B cell (primary cell): ENCODE data around the gene FAM174C. TPM values are rescaled to one million over a fixed set of nuclear protein-coding genes. Genes with fewer than 3 reads are reported as not detected.

ENCODE experiments used
- ATAC-seq: fragments of 200-7000 bp; cut with Tn5 transposase; one replicate; pipeline ENCODE4 v1.10.0; 2021; ENCODE audit warnings: low read depth, mild to moderate bottlenecking, moderate number of reproducible peaks, moderate library complexity
- CTCF ChIA-PET: fragments of 350-600 bp; sonication (Branson Sonifier 250); formaldehyde crosslinking; loops from one replicate; lab custom pipeline; 2021; ENCODE audit warnings: antibody characterized with exemption, inconsistent platforms; lab: Charles Lee
- POLR2A ChIA-PET: fragments of 350-600 bp; sonication (Branson Sonifier 250); formaldehyde crosslinking; loops from one replicate; lab custom pipeline; 2021; ENCODE audit warnings: antibody characterized with exemption; lab: Charles Lee
- DNase-seq: peaks from one replicate; pipeline ENCODE4 v3.0.0; 2013
- H2AFZ ChIP-seq: 2 replicates; pipeline ENCODE4 v1.6.1; 2012; ENCODE audit warnings: mild to moderate bottlenecking, low read depth, low read length; ENCODE audit not compliant: insufficient read depth, poor library complexity, severe bottlenecking
- H3K27ac ChIP-seq, 2 donors: 1 replicate in 1 of 2; 2 replicates in 1 of 2; pipeline ENCODE4 v1.5.1; 2012 to 2013; ENCODE audit warnings: low read length in 2 of 2, mild to moderate bottlenecking in 2 of 2, moderate library complexity in 1 of 2
- H3K27me3 ChIP-seq, 4 experiments: fragments of 200-600 bp in 1 of 4; sonication (generic) in 1 of 4; replicated peaks in 1 of 4; 1 replicate in 2 of 4; 2 replicates in 2 of 4; pipeline versions ENCODE4 v1.6.1 to v1.7.0; 2013 to 2016; ENCODE audit warnings: low read length in 3 of 4, mild to moderate bottlenecking in 2 of 4, mixed read lengths in 1 of 4, moderate library complexity in 1 of 4; ENCODE audit not compliant: insufficient read depth in 4 of 4, control insufficient read depth in 3 of 4; ENCODE audit errors: control extremely low read depth in 1 of 4
- H3K36me3 ChIP-seq, 2 experiments: replicated peaks in 1 of 2; 1 replicate in 1 of 2; 2 replicates in 1 of 2; pipeline versions ENCODE4 v1.6.1 to v1.7.1; 2013; ENCODE audit warnings: low read length in 1 of 2; ENCODE audit not compliant: insufficient read depth in 2 of 2, control insufficient read depth in 1 of 2; ENCODE audit errors: control extremely low read depth in 1 of 2, extremely low read depth in 1 of 2
- H3K4me1 ChIP-seq, 2 donors: fragments of 200-600 bp in 1 of 2; sonication (generic) in 1 of 2; 1 replicate in 1 of 2; 2 replicates in 1 of 2; pipeline versions ENCODE4 v1.5.1 to v1.6.1; 2013 to 2017; ENCODE audit warnings: low read length in 2 of 2; ENCODE audit not compliant: control insufficient read depth in 2 of 2, insufficient read depth in 2 of 2
- H3K4me2 ChIP-seq: replicated peaks from 2 replicates; pipeline ENCODE3; 2012; ENCODE audit warnings: mild to moderate bottlenecking, low read depth, low read length; ENCODE audit not compliant: poor library complexity, severe bottlenecking
- H3K4me3 ChIP-seq, 5 experiments: fragments of 200-600 bp in 1 of 5; sonication (generic) in 1 of 5; 1 replicate in 3 of 5; 2 replicates in 2 of 5; pipeline versions ENCODE4 v1.5.1 to v1.7.0; 2011 to 2016; ENCODE audit warnings: low read length in 4 of 5, mild to moderate bottlenecking in 4 of 5, low read depth in 2 of 5, control low read depth in 1 of 5, moderate library complexity in 1 of 5; ENCODE audit not compliant: insufficient read depth in 1 of 5; ENCODE audit errors: control extremely low read depth in 1 of 5, extremely low read depth in 1 of 5
- H3K79me2 ChIP-seq: fragments of 200-600 bp; sonication (generic); one replicate; pipeline ENCODE4 v1.6.0; 2016; ENCODE audit warnings: low read length; ENCODE audit not compliant: control insufficient read depth, insufficient read depth
- H3K9ac ChIP-seq: fragments of 200-600 bp; sonication (generic); 2 replicates; pipeline ENCODE4 v1.6.1; 2017; ENCODE audit warnings: mild to moderate bottlenecking, low read length, moderate library complexity
- H3K9me3 ChIP-seq, 3 donors: one replicate each; pipeline versions ENCODE4 v1.6.1 to v1.7.1; 2013; ENCODE audit warnings: low read length in 2 of 3; ENCODE audit not compliant: control insufficient read depth in 2 of 3, insufficient read depth in 1 of 3; ENCODE audit errors: control extremely low read depth in 1 of 3
- H4K20me1 ChIP-seq: 2 replicates; pipeline ENCODE4 v1.6.0; 2012; ENCODE audit warnings: mild to moderate bottlenecking, low read length; ENCODE audit not compliant: insufficient read depth, control insufficient read depth, poor library complexity, severe bottlenecking
- H3K27ac Mint-ChIP-seq: one replicate; pipeline ENCODE4 v1.8.0; 2021; ENCODE audit warnings: mixed read lengths
- H3K27me3 Mint-ChIP-seq: one replicate; pipeline ENCODE4 v1.8.0; 2021; ENCODE audit warnings: mixed read lengths
- H3K4me1 Mint-ChIP-seq: one replicate; pipeline ENCODE4 v1.8.0; 2021; ENCODE audit warnings: mixed read lengths
- H3K4me3 Mint-ChIP-seq: one replicate; pipeline ENCODE4 v1.8.0; 2021; ENCODE audit warnings: mixed read lengths
- H3K9me3 Mint-ChIP-seq: one replicate; pipeline ENCODE4 v1.8.0; 2022; ENCODE audit warnings: mixed read lengths; ENCODE audit not compliant: insufficient read depth
- EZH2 ChIP-seq: IDR thresholded peaks from 2 replicates; pipeline ENCODE4 v1.6.1; 2012; ENCODE audit warnings: borderline replicate concordance, low read depth, mild to moderate bottlenecking, moderate library complexity, low read length; ENCODE audit not compliant: insufficient read depth, poor library complexity, severe bottlenecking
- WGBS: methylation state at CpG from one replicate; pipeline ENCODE4 v1.1.5; 2013; ENCODE audit warnings: missing lambda C conversion rate; ENCODE audit not compliant: insufficient coverage; 5-methylcytosine and 5-hydroxymethylcytosine counted together
- intact Hi-C: fragments of 100-400 bp; cut with micrococcal nuclease; formaldehyde crosslinking; loops from one replicate; pipeline ENCODE4 v1.10.0; 2022
- polyA plus RNA-seq: library from polyadenylated mRNA; depleted of rRNA; stranded (reverse); fragments of >200 nt; gene quantifications from 2 replicates; pipeline ENCODE4 v1.2.3, GENCODE V29; 2012
- total RNA-seq, 2 donors: library from RNA; stranded (reverse); fragments of 120-200 nt in 1 of 2; gene quantifications; 1 replicate in 1 of 2; 2 replicates in 1 of 2; pipeline versions ENCODE4 v1.2.3 to v1.2.4, GENCODE V29; 2013 to 2022
- TF ChIP-seq, protein P1 (sequence below): fragments of 200-600 bp; IDR thresholded peaks from one replicate; pipeline ENCODE4 v1.8.0; 2022; ENCODE audit warnings: antibody characterized with exemption, mild to moderate bottlenecking

The FAM174C gene
- total and polyA plus RNA-seq, 2 donors (not counting 1 experiment from before 2014, with no cell fraction given), result 41.1 to 70.6 TPM

DNA sequence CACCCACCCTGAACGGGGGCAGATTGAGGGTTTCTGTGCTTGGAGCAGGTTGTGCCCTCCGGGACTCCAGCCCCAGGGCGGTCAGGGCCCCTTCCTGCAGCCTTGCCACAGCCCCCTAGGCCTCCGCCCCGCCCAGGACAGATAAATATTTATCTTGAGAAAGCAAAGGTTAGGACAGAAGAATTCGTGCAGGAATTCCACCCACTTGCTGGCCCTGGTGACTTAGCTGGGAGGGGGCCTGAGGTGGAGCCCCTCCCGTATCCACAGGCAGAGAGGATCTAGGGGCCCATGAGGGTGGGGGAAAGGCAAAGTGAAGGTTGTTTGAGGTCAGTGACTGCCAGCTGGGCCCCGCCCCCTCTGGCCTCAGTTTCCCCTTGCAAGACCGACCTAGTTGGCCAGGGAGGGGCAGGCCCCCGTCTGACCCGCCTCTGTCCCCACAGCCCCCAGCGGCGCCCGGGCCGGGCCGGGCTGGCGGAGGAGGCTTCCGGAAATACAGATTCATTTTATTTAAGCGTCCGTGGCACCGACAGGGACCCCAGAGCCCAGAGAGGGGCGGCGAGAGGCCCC, 21.7 kb upstream of the FAM174C start:
- ChIA-PET POLR2A (interaction anchor here (0.8 to 10.7 kb wide), 8 partner anchors 9 to 216 kb away, joined by 3 to 305 read pairs (median 7); partner anchors contain the start of genes CIRBP and FAM174C), CTCF (interaction anchor here (0.8 to 5.8 kb wide), 4 partner anchors 9 to 21 kb away, joined by 3 to 113 read pairs (median 25); partner anchors contain the start of gene CIRBP)
- WGBS, result 59% methylated on average over 20 of the region's 23 CpGs
- TF ChIP-seq EZH2, result no peak
- TF ChIP-seq, protein P1, sequence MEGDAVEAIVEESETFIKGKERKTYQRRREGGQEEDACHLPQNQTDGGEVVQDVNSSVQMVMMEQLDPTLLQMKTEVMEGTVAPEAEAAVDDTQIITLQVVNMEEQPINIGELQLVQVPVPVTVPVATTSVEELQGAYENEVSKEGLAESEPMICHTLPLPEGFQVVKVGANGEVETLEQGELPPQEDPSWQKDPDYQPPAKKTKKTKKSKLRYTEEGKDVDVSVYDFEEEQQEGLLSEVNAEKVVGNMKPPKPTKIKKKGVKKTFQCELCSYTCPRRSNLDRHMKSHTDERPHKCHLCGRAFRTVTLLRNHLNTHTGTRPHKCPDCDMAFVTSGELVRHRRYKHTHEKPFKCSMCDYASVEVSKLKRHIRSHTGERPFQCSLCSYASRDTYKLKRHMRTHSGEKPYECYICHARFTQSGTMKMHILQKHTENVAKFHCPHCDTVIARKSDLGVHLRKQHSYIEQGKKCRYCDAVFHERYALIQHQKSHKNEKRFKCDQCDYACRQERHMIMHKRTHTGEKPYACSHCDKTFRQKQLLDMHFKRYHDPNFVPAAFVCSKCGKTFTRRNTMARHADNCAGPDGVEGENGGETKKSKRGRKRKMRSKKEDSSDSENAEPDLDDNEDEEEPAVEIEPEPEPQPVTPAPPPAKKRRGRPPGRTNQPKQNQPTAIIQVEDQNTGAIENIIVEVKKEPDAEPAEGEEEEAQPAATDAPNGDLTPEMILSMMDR, result no peak
- Mint-ChIP-seq H3K4me1 (peaks cover 50% of the 10 kb centered on the region), H3K27me3 (no peaks in the 10 kb centered on the region), H3K27ac (peak overlapping the region; percentile 92), H3K9me3 (no peaks in the 10 kb centered on the region), H3K4me3 (peak overlapping the region; percentile 79)
- ATAC-seq, result no peak
- Histone ChIP-seq H3K79me2 (peaks cover 74% of the 10 kb centered on the region), H3K9me3 (no peaks in the 10 kb centered on the region), H2AFZ (no peak overlapping the region), H3K4me1 (peaks cover 42 to 71% of the 10 kb centered on the region in 2 donors), H3K27ac (peak overlapping the region; percentile 89 to 94), H3K4me3 (peak overlapping the region in 4 of 5 experiments; percentile 72 to 92 (median 88)), H3K4me2 (peak overlapping the region; percentile 98), H3K9ac (peak overlapping the region; percentile 86), H3K36me3 (peaks cover 0 to 50% of the 10 kb centered on the region in 2 experiments), H3K27me3 (no peaks in the 10 kb centered on the region), H4K20me1 (peaks cover 69% of the 10 kb centered on the region)
- intact Hi-C loops, result no loop called here
- DNase-seq, result no peak

DNA sequence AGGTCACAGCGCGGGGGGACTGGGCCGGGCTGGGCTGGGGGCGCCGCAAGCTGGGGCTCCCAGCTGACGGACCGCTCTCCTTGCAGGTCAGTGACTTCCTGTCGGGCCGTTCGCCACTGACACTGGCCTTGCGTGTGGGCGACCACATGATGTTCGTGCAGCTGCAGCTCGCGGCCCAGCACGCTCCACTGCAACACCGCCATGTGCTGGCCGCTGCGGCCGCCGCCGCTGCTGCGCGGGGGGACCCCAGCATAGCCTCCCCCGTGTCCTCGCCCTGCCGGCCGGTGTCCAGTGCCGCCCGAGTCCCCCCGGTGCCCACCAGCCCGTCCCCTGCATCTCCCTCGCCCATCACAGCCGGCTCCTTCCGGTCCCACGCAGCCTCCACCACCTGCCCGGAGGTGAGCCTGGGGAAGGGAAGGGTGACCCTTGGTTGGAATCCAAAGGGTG, 21.2 kb upstream of the FAM174C start:
- H3K4me1 ChIP-seq, result peaks cover 42 to 76% of the 10 kb centered on the region in 2 donors
- CTCF ChIA-PET, result interaction anchor here (3.8 to 5.8 kb wide), 2 partner anchors 10 kb away, joined by 42 to 113 read pairs; no protein-coding TSS in a partner anchor
- H2AFZ ChIP-seq, result no peak overlapping the region
- DNase-seq (no peak), ATAC-seq (no peak)
- Mint-ChIP-seq H3K27ac (peak overlapping the region; percentile 78), H3K9me3 (no peaks in the 10 kb centered on the region), H3K27me3 (no peaks in the 10 kb centered on the region), H3K4me1 (peaks cover 55% of the 10 kb centered on the region), H3K4me3 (peak overlapping the region; percentile 52)
- peak overlapping the region; percentile 98 for H3K4me2 ChIP-seq
- intact Hi-C loops, result no loop called here
- peaks cover 0 to 50% of the 10 kb centered on the region in 2 experiments for H3K36me3 ChIP-seq
- peaks cover 69% of the 10 kb centered on the region for H4K20me1 ChIP-seq
- H3K79me2 ChIP-seq, result peaks cover 74% of the 10 kb centered on the region
- H3K9ac ChIP-seq, result no peak overlapping the region
- POLR2A ChIA-PET, result interaction anchor here (2.8 to 10.7 kb wide), 2 partner anchors 9 to 11 kb away, joined by 23 to 305 read pairs; partner anchors contain the start of gene CIRBP
- H3K9me3 ChIP-seq, result no peaks in the 10 kb centered on the region
- WGBS, result 83% methylated on average over 22 of the region's 37 CpGs
- no peak for TF ChIP-seq EZH2
- TF ChIP-seq, protein P1, result no peak
- no peak overlapping the region for H3K4me3 ChIP-seq
- H3K27me3 ChIP-seq, result no peaks in the 10 kb centered on the region
- peak overlapping the region in 1 of 2 donors; percentile 94 for H3K27ac ChIP-seq
